NCI-H748 treated with DMSO at 0.1 percent for 48 hours (cell line): ENCODE measurements around the gene OGN.

Experiments
- DNase-seq: peaks from one replicate; lab custom pipeline; 2025; lab: John Stamatoyannopoulos, UW

OGN gene

GRCh38 chr9:92405818-92406217 is 1.4 kb upstream of the OGN start:
- DNase-seq = no peak

- no peak for DNase-seq
These were observed 1.3 kb downstream of the OGN start for GRCh38 chr9:92402826-92403745.

- no peak for DNase-seq
These were observed 2.0 kb downstream of the OGN start for GRCh38 chr9:92402360-92402759.

- DNase-seq = no peak
These were observed 6.5 kb downstream of the OGN start for GRCh38 chr9:92397853-92398252.

- no peak for DNase-seq
These were observed 8.8 kb downstream of the OGN start for GRCh38 chr9:92395617-92396016.

- no peak for DNase-seq
These were observed 10.7 kb downstream of the OGN start for GRCh38 chr9:92393686-92394085.

- no peak for DNase-seq
These were observed 11.7 kb downstream of the OGN start for GRCh38 chr9:92392690-92393089.

- no peak for DNase-seq
These were observed 18.4 kb downstream of the OGN start for GRCh38 chr9:92385953-92386352.

GRCh38 chr9:92385477-92385876 is 18.9 kb downstream of the OGN start:
- no peak for DNase-seq

GRCh38 chr9:92385001-92385400 is 19.4 kb downstream of the OGN start:
- no peak for DNase-seq

- DNase-seq = no peak
These were observed 20.0 kb downstream of the OGN start for GRCh38 chr9:92384375-92384774.

GRCh38 chr9:92381775-92382174 is 22.6 kb downstream of the OGN start:
- DNase-seq = no peak

GRCh38 chr9:92380603-92381002 is 23.8 kb downstream of the OGN start:
- no peak for DNase-seq

GRCh38 chr9:92378865-92379560 is 25.4 kb downstream of the OGN start:
- DNase-seq = no peak

- no peak for DNase-seq
These were observed 26.5 kb downstream of the OGN start for GRCh38 chr9:92377876-92378275.

- DNase-seq = no peak
These were observed 31.2 kb downstream of the OGN start for GRCh38 chr9:92373167-92373566.

GRCh38 chr9:92369075-92369474 is 35.3 kb downstream of the OGN start:
- no peak for DNase-seq

GRCh38 chr9:92360083-92360482 is 44.3 kb downstream of the OGN start:
- no peak for DNase-seq

- DNase-seq = no peak
These were observed 44.9 kb downstream of the OGN start for GRCh38 chr9:92359394-92359995.

- no peak for DNase-seq
These were observed 51.3 kb downstream of the OGN start for GRCh38 chr9:92353051-92353450.

GRCh38 chr9:92350740-92351133 is 53.6 kb downstream of the OGN start:
- no peak for DNase-seq

- DNase-seq = no peak
These were observed 54.3 kb downstream of the OGN start for GRCh38 chr9:92349771-92350739.
